ENCODE data around the gene SUPT6H.

- no peak for TF ChIP-seq CTCF (IDR thresholded peaks at IDR 0.05; ENCODE audit: poor library complexity)
- no peak for TF ChIP-seq EZH2 (IDR thresholded peaks at IDR 0.05; ENCODE audit: borderline replicate concordance)
Measured at GRCh38 chr17:28723159-28723835, 61.3 kb downstream of the SUPT6H start.

Measured in hepatocyte (in vitro differentiated cells).